ENCODE measurements around the gene COL4A2. TPM values are rescaled to one million over a fixed set of nuclear protein-coding genes. Genes with fewer than 3 reads are reported as not detected.

Gene COL4A2
- total RNA-seq, 1 donor from 2014 or later: 1,414 TPM

DNA sequence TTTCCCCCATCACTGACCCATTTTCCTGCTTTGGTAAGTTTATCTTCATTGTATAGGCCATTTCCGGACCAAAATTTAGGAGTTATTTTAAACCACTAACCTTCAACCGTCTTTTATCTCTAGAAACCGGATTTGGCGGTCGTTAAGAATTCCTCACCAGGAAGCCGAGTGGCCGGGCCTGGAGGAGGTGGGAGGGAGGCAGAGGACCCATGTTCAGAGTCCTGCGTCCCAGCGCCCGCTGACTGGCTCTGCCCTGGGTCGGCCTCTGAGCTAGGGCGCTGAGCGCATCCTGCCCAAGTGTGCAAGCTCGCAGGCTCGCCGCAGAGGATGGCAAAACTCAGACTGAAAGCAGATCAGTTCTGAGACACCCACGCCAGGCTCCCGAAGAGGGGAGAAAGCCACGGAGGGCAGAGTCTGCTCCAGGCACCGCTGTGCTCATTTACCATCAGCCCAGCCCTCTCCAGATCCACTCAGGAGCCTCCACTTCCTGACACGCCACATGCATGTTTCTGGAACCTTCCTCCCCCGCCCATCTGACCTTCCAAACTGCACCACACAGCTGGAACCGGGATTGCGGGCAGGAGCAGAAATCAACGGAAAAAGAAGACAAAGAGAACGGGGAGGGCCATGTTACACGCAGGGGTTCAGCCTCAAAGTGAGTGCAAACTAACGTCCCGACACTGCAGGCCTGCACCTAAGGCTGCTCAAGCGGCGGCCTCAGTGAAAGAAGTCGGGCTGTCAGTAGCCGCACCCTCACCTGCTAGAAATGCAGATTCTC is 8.4 kb upstream of the COL4A2 start:
- DNase-seq (ENCODE audit: low read depth) (no peak), FAIRE-seq (no peak)
- H3K9me3 ChIP-seq (ENCODE audit: insufficient read depth, low read depth, low read length): no peaks in the 10 kb centered on the region
- H3K27me3 ChIP-seq (ENCODE audit: insufficient read depth, low read length): no peaks in the 10 kb centered on the region
- H3K36me3 ChIP-seq (ENCODE audit: insufficient read depth, low read length): peaks cover 23% of the 10 kb centered on the region
- peaks cover 32% of the 10 kb centered on the region for H3K4me1 ChIP-seq (ENCODE audit: insufficient read depth, low read length)
- TF ChIP-seq, protein P1, sequence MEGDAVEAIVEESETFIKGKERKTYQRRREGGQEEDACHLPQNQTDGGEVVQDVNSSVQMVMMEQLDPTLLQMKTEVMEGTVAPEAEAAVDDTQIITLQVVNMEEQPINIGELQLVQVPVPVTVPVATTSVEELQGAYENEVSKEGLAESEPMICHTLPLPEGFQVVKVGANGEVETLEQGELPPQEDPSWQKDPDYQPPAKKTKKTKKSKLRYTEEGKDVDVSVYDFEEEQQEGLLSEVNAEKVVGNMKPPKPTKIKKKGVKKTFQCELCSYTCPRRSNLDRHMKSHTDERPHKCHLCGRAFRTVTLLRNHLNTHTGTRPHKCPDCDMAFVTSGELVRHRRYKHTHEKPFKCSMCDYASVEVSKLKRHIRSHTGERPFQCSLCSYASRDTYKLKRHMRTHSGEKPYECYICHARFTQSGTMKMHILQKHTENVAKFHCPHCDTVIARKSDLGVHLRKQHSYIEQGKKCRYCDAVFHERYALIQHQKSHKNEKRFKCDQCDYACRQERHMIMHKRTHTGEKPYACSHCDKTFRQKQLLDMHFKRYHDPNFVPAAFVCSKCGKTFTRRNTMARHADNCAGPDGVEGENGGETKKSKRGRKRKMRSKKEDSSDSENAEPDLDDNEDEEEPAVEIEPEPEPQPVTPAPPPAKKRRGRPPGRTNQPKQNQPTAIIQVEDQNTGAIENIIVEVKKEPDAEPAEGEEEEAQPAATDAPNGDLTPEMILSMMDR (IDR thresholded peaks at IDR 0.05; ENCODE audit: insufficient read depth, low read depth, low read length): no peak
- no peak for TF ChIP-seq EZH2 (IDR thresholded peaks at IDR 0.05; ENCODE audit: insufficient read depth, low read length)
- peak overlapping the region; percentile 34 for H3K9ac ChIP-seq (ENCODE audit: low read length)
- H3K4me3 ChIP-seq (ENCODE audit: insufficient read depth, low read depth, low read length): no peak overlapping the region
- Mint-ChIP-seq H3K4me3 (ENCODE audit: unreplicated experiment) (no peak overlapping the region), H3K36me3 (ENCODE audit: low read depth, unreplicated experiment) (peaks cover 22% of the 10 kb centered on the region), H3K27me3 (ENCODE audit: low read depth, unreplicated experiment) (no peaks in the 10 kb centered on the region), H3K4me1 (ENCODE audit: low read depth, unreplicated experiment) (peaks cover 57% of the 10 kb centered on the region), H3K9me3 (ENCODE audit: unreplicated experiment) (no peaks in the 10 kb centered on the region), H3K27ac (ENCODE audit: unreplicated experiment) (no peak overlapping the region)
- H4K20me1 ChIP-seq (ENCODE audit: insufficient read depth, low read length): peaks cover 98% of the 10 kb centered on the region
- no peak overlapping the region for H2AFZ ChIP-seq (ENCODE audit: low read depth, low read length)
- peak overlapping the region; percentile 30 for H3K27ac ChIP-seq (ENCODE audit: low read depth, low read length)
- peaks cover 100% of the 10 kb centered on the region for H3K79me2 ChIP-seq (ENCODE audit: insufficient read depth, low read length)
- peak overlapping the region; percentile 41 for H3K4me2 ChIP-seq (ENCODE audit: low read length)

DNA sequence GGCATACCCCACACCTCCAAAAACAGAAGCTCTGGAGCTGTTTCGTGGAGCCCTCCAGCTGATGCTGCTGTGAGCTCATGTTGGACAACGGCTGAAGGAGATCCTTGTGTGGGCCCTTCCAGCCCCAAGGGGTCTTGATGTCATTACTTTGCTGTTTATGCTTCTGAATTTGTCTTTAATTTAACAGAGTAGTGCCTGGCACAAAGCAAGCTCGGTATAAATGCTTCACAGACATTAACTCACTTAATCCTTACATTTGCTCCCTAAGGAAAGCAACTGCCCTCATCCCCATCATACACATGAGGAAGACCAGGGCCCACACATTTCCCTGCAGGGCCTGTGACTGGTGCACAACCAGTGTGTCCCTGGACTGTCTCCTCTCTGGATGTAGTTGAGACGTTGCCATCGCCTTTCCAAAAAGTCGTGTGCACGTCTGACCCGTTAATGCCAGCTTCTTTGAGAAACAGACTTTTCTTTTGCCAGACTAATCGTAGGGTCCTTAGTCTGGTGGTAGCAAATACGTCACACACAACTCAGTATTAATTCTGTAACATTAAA is 7.7 kb upstream of the COL4A2 start:
- H3K79me2 ChIP-seq (ENCODE audit: insufficient read depth, low read length): peaks cover 100% of the 10 kb centered on the region
- H3K27ac Mint-ChIP-seq (ENCODE audit: unreplicated experiment): no peak overlapping the region

More for the DNA sequence above, 7.7 kb upstream of the COL4A2 start:
- Histone ChIP-seq H2AFZ (ENCODE audit: low read depth, low read length) (no peak overlapping the region), H3K27ac (ENCODE audit: low read depth, low read length) (no peak overlapping the region), H3K27me3 (ENCODE audit: insufficient read depth, low read length) (no peaks in the 10 kb centered on the region), H3K9me3 (ENCODE audit: insufficient read depth, low read depth, low read length) (no peaks in the 10 kb centered on the region), H3K4me3 (ENCODE audit: insufficient read depth, low read depth, low read length) (no peak overlapping the region), H4K20me1 (ENCODE audit: insufficient read depth, low read length) (peaks cover 98% of the 10 kb centered on the region), H3K36me3 (ENCODE audit: insufficient read depth, low read length) (peaks cover 27% of the 10 kb centered on the region), H3K9ac (ENCODE audit: low read length) (peak overlapping the region; percentile 34), H3K4me1 (ENCODE audit: insufficient read depth, low read length) (peaks cover 38% of the 10 kb centered on the region), H3K4me2 (ENCODE audit: low read length) (peak overlapping the region; percentile 41)
- peaks cover 25% of the 10 kb centered on the region for H3K36me3 Mint-ChIP-seq (ENCODE audit: low read depth, unreplicated experiment)
- H3K4me1 Mint-ChIP-seq (ENCODE audit: low read depth, unreplicated experiment): peaks cover 63% of the 10 kb centered on the region
- DNase-seq (ENCODE audit: low read depth) (no peak), FAIRE-seq (no peak)
- H3K27me3 Mint-ChIP-seq (ENCODE audit: low read depth, unreplicated experiment): no peaks in the 10 kb centered on the region
- H3K4me3 Mint-ChIP-seq (ENCODE audit: unreplicated experiment): no peak overlapping the region
- TF ChIP-seq, protein P1 (IDR thresholded peaks at IDR 0.05; ENCODE audit: insufficient read depth, low read depth, low read length): no peak
- no peak for TF ChIP-seq EZH2 (IDR thresholded peaks at IDR 0.05; ENCODE audit: insufficient read depth, low read length)
- H3K9me3 Mint-ChIP-seq (ENCODE audit: unreplicated experiment): no peaks in the 10 kb centered on the region

Measured in astrocyte (in vitro differentiated cells and primary cell).